ENCODE results near the gene ANO4. TPM values are rescaled to one million over a fixed set of nuclear protein-coding genes. Genes with fewer than 3 reads are reported as not detected.

ANO4 gene
- total RNA-seq, 2 donors from 2014 or later: 3.4 to 4.0 TPM

DNA sequence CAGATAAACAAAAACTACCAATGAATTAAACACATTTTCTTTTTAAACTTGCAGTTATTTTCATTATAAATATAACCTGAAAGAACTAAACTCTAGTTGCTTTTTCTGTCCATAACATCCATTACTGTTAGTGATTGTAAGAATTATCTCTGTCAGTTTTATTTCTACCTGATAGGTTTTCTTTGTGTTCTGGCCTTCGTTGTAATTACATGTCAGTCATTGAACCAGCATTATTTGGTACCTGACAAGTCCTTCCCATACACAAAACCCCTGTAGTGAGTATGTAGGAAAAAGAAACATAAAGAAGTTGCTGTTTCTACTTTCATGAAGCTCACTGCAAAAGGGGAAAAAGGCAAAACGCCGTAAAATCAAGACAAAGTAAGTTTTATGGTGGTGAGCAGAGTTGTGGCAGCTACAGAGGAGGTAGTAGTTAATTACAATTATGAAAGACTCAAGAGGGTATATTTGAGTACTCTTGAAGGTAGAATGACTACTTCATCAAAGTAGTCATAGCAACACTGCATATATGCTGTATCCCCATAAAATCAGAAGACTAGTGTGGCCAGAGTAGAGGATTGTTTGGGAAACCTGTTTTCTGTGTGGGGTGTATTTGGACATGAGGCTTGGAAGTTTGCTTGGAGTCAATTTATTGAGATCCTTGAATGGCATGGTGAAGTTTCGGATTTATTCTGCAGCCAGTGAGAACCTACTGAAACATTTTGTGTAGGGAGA, 312.6 kb downstream of the ANO4 start:
- no peaks in the 10 kb centered on the region for H3K9me3 Mint-ChIP-seq

DNA sequence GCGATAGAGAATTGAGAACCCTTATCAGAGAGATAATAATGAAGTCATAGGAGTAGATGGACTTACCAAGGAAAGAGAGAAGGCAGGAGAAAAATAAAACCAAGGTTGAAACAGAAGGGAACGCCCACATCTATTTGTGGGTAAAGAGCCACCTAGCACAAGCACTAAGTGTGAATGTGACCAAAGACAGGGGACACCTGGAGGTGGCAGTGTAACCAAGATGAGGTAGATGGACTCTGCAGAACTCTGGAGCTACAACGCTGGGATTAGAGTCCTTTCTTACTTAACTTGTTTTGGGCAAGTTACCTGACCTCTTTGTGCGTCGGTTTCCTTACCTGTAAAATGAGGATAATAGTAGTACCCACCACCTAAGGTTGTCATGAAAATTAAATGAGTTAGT, 313.6 kb downstream of the ANO4 start:
- no peak overlapping the region for H3K27ac Mint-ChIP-seq
- Histone ChIP-seq H3K36me3 (ENCODE audit: control insufficient read depth, insufficient read depth, low read length) (no peaks in the 10 kb centered on the region), H3K4me3 (ENCODE audit: low read length) (no peak overlapping the region), H3K9ac (ENCODE audit: extremely low read depth, low read length, poor library complexity, severe bottlenecking) (no peak overlapping the region), H3K27ac (ENCODE audit: low read depth, low read length) (no peak overlapping the region), H3K27me3 (ENCODE audit: control insufficient read depth, insufficient read depth, low read length, poor library complexity, severe bottlenecking) (no peaks in the 10 kb centered on the region), H3K4me1 (ENCODE audit: control insufficient read depth, insufficient read depth, low read length) (no peaks in the 10 kb centered on the region), H3K9me3 (ENCODE audit: control insufficient read depth, low read length) (no peaks in the 10 kb centered on the region)
- 88 to 94% methylated on average over 5 of the region's 5 CpGs for WGBS, 2 experiments (ENCODE audit: insufficient coverage in 1 of 2, insufficient read length in 1 of 2)
- H3K36me3 Mint-ChIP-seq (ENCODE audit: low read depth): no peaks in the 10 kb centered on the region
- H3K27me3 Mint-ChIP-seq (ENCODE audit: insufficient read depth): no peaks in the 10 kb centered on the region
- H3K9me3 Mint-ChIP-seq: no peaks in the 10 kb centered on the region
- H3K4me1 Mint-ChIP-seq: peaks cover 5% of the 10 kb centered on the region
- TF ChIP-seq, protein P1, sequence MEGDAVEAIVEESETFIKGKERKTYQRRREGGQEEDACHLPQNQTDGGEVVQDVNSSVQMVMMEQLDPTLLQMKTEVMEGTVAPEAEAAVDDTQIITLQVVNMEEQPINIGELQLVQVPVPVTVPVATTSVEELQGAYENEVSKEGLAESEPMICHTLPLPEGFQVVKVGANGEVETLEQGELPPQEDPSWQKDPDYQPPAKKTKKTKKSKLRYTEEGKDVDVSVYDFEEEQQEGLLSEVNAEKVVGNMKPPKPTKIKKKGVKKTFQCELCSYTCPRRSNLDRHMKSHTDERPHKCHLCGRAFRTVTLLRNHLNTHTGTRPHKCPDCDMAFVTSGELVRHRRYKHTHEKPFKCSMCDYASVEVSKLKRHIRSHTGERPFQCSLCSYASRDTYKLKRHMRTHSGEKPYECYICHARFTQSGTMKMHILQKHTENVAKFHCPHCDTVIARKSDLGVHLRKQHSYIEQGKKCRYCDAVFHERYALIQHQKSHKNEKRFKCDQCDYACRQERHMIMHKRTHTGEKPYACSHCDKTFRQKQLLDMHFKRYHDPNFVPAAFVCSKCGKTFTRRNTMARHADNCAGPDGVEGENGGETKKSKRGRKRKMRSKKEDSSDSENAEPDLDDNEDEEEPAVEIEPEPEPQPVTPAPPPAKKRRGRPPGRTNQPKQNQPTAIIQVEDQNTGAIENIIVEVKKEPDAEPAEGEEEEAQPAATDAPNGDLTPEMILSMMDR (conservative IDR thresholded peaks at IDR 0.05): peak; percentile 60
- H3K4me3 Mint-ChIP-seq: no peak overlapping the region
- peak; percentile 63 for DNase-seq

More for the DNA sequence above, 312.6 kb downstream of the ANO4 start:
- no peak overlapping the region for H3K27ac ChIP-seq (ENCODE audit: low read depth, low read length)
- Mint-ChIP-seq H3K36me3 (ENCODE audit: low read depth) (no peaks in the 10 kb centered on the region), H3K4me1 (peaks cover 5% of the 10 kb centered on the region), H3K27ac (no peak overlapping the region), H3K27me3 (ENCODE audit: insufficient read depth) (no peaks in the 10 kb centered on the region), H3K4me3 (no peak overlapping the region)
- H3K9me3 ChIP-seq (ENCODE audit: control insufficient read depth, low read length): no peaks in the 10 kb centered on the region
- no peak overlapping the region for H3K9ac ChIP-seq (ENCODE audit: extremely low read depth, low read length, poor library complexity, severe bottlenecking)
- WGBS, 2 experiments (ENCODE audit: insufficient coverage in 1 of 2, insufficient read length in 1 of 2): 86 to 95% methylated on average over 3 to 4 of the region's 4 CpGs
- no peaks in the 10 kb centered on the region for H3K36me3 ChIP-seq (ENCODE audit: control insufficient read depth, insufficient read depth, low read length)
- DNase-seq: no peak
- TF ChIP-seq, protein P1 (conservative IDR thresholded peaks at IDR 0.05): no peak
- no peak overlapping the region for H3K4me3 ChIP-seq (ENCODE audit: low read length)
- no peaks in the 10 kb centered on the region for H3K4me1 ChIP-seq (ENCODE audit: control insufficient read depth, insufficient read depth, low read length)
- no peaks in the 10 kb centered on the region for H3K27me3 ChIP-seq (ENCODE audit: control insufficient read depth, insufficient read depth, low read length, poor library complexity, severe bottlenecking)

DNA sequence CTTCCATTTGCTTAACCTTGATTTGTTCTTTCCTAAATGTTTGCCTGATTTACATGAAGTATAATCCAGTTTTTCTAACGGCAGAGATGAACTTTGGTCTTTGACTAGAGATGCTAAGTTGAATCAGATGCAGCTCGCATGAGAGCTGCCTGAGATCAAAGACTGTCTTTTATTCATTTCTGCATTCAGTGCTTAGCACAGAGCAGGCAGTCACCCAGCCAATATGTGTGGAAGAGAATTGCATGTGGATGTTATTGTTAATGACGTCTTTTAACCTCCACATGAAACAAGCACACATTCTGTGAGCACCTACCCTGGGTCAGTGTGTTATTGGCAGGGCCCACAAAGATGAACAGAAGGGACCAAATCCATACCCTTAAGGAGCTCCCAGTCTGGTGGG, 316.3 kb downstream of the ANO4 start:
- no peak overlapping the region for H3K27ac Mint-ChIP-seq
- WGBS, 2 experiments (ENCODE audit: insufficient coverage in 1 of 2, insufficient read length in 1 of 2): 84 to 89% methylated on average over 2 to 3 of the region's 3 CpGs
- no peak overlapping the region for H3K27ac ChIP-seq (ENCODE audit: low read depth, low read length)
- H3K9me3 Mint-ChIP-seq: no peaks in the 10 kb centered on the region
- no peaks in the 10 kb centered on the region for H3K36me3 Mint-ChIP-seq (ENCODE audit: low read depth)
- H3K4me3 Mint-ChIP-seq: no peak overlapping the region
- H3K4me1 ChIP-seq (ENCODE audit: control insufficient read depth, insufficient read depth, low read length): no peaks in the 10 kb centered on the region
- no peaks in the 10 kb centered on the region for H3K4me1 Mint-ChIP-seq
- TF ChIP-seq, protein P1 (conservative IDR thresholded peaks at IDR 0.05): no peak
- DNase-seq: no peak
- no peak overlapping the region for H3K9ac ChIP-seq (ENCODE audit: extremely low read depth, low read length, poor library complexity, severe bottlenecking)
- no peaks in the 10 kb centered on the region for H3K36me3 ChIP-seq (ENCODE audit: control insufficient read depth, insufficient read depth, low read length)
- no peak overlapping the region for H3K4me3 ChIP-seq (ENCODE audit: low read length)
- H3K27me3 Mint-ChIP-seq (ENCODE audit: insufficient read depth): no peaks in the 10 kb centered on the region
- H3K27me3 ChIP-seq (ENCODE audit: control insufficient read depth, insufficient read depth, low read length, poor library complexity, severe bottlenecking): no peaks in the 10 kb centered on the region
- no peaks in the 10 kb centered on the region for H3K9me3 ChIP-seq (ENCODE audit: control insufficient read depth, low read length)

Measured in endodermal cell (in vitro differentiated cells).